Measurements from ENCODE around the gene CCDC69. TPM values are rescaled to one million over a fixed set of nuclear protein-coding genes. Genes with fewer than 3 reads are reported as not detected.
"Not testable (repeated sequence)": the region's sequence is repeated elsewhere in the genome, so short reads cannot be mapped to it uniquely, and the experiment has no call there.

Gene CCDC69
- total and polyA plus RNA-seq, 10 of the 15 experiments (the other 5 are each of a cell fraction or from before 2014, with no cell fraction given), result 13.5 to 106 (median 70.1) TPM

DNA sequence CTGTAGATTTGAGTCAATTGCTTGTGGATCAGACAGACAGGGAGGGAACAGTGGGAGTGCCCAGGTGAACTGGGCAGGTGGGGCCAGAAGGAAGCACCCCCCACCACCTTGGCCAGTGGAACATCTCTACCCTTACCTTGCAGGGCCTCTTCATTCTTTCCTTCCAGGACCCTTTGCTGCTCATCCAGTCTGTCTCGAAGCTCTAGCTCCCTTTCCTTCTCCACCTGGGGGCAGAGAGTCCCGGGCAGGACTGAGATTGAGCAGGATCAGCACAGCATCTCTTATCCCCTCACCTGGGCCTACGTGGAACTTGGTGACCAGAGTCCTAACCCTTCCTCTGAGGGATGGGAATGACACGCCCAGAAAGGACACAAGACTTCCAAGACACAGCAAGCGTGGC lies 25.0 kb downstream of the CCDC69 start:
- H3K9ac ChIP-seq (ENCODE audit: control insufficient read depth, insufficient read depth, low read length), result no peak overlapping the region
- no peaks in the 10 kb centered on the region; the same call in 2 of the 3 replicates for H3K9me3 ChIP-seq (replicated peaks; ENCODE audit: control insufficient read depth, insufficient read depth, low read length)
- ATAC-seq (no peak), DNase-seq (ENCODE audit: low read depth, low spot score) (no peak), FAIRE-seq (no peak)
- no peak overlapping the region for H3K27ac ChIP-seq (ENCODE audit: control insufficient read depth, insufficient read depth)
- H3K79me2 ChIP-seq (ENCODE audit: control insufficient read depth, insufficient read depth, low read length), result no peaks in the 10 kb centered on the region
- H2AFZ ChIP-seq (ENCODE audit: control insufficient read depth, low read depth, low read length), result no peak overlapping the region
- SMC1A ChIA-PET (ENCODE audit: uncharacterized antibody, unreplicated experiment), result interaction anchor here (0.6 to 2.3 kb wide), 8 partner anchors 10 to 239 kb away, joined by 3 to 14 read pairs (median 3); no protein-coding TSS in a partner anchor
- POLR2A ChIA-PET, result interaction anchor here (1.0 to 1.8 kb wide), 4 partner anchors 10 to 75 kb away, joined by 3 to 7 read pairs (median 3); no protein-coding TSS in a partner anchor
- no peak overlapping the region for H3K4me3 ChIP-seq
- intact Hi-C loops (cut with micrococcal nuclease; ENCODE audit: unreplicated experiment), result no loop called here
- H3K36me3 ChIP-seq (ENCODE audit: control insufficient read depth in 2 of 2, insufficient read depth in 2 of 2, low read length in 1 of 2), result peaks cover 6 to 26% of the 10 kb centered on the region in 2 experiments; a peak in 3 of 4 replicates
- peaks cover 22% of the 10 kb centered on the region for H3K4me1 ChIP-seq (ENCODE audit: control insufficient read depth, insufficient read depth, low read length)
- in situ Hi-C loops (cut with MboI), result no loop called here
- WGBS (ENCODE audit: insufficient coverage, insufficient replicate concordance, low lambda C conversion rate, missing lambda C conversion rate), result 87% methylated on average over 5 of the region's 5 CpGs
- BruUV-seq (replicated peaks), result no TSS peak
- H4K20me1 ChIP-seq (ENCODE audit: control insufficient read depth, insufficient read depth), result no peaks in the 10 kb centered on the region
- H3K4me2 ChIP-seq (ENCODE audit: control insufficient read depth, insufficient read depth), result no peak overlapping the region
- RAD21 ChIA-PET (ENCODE audit: unreplicated experiment), result interaction anchor here (0.7 to 2.8 kb wide), 5 partner anchors 9 to 54 kb away, joined by 3 to 24 read pairs (median 4); partner anchors contain the start of gene GM2A
- no peaks in the 10 kb centered on the region for H3K27me3 ChIP-seq (replicated peaks in 1 of 2; ENCODE audit: control insufficient read depth in 2 of 2, insufficient read depth in 2 of 2, low read length in 1 of 2)
- CTCF ChIA-PET, result interaction anchor here (0.6 to 1.0 kb wide), 4 partner anchors 10 to 73 kb away, joined by 3 to 4 read pairs (median 3); no protein-coding TSS in a partner anchor
- TF ChIP-seq PML (IDR thresholded peaks at IDR 0.05; ENCODE audit: low read length) (no peak), SMAD5 (IDR thresholded peaks at IDR 0.05; ENCODE audit: low read depth) (no peak), KAT2A (conservative IDR thresholded peaks at IDR 0.05; ENCODE audit: control insufficient read depth, low read depth, low read length) (no peak), BHLHE40 (IDR thresholded peaks at IDR 0.05; ENCODE audit: borderline replicate concordance in 1 of 2, low read depth in 2 of 2, low read length in 1 of 2) (no peak), SRF (IDR thresholded peaks at IDR 0.05; ENCODE audit: low read depth in 2 of 2, low read length in 2 of 2) (no peak), NFYB (IDR thresholded peaks at IDR 0.05; ENCODE audit: insufficient read depth, low read depth, low read length) (no peak)

GRCh38 chr5:151197291-151197600 lies 26.6 kb downstream of the CCDC69 start:
- in situ Hi-C loops (cut with MboI); H3K4me2 ChIP-seq (ENCODE audit: control insufficient read depth, insufficient read depth); H4K20me1 ChIP-seq (ENCODE audit: control insufficient read depth, insufficient read depth); H3K9me3 ChIP-seq (replicated peaks; ENCODE audit: control insufficient read depth, insufficient read depth, low read length); FAIRE-seq; H3K4me3 ChIP-seq; H3K27ac ChIP-seq (ENCODE audit: control insufficient read depth, insufficient read depth); H2AFZ ChIP-seq (ENCODE audit: control insufficient read depth, low read depth, low read length); H3K27me3 ChIP-seq (replicated peaks in 1 of 2; ENCODE audit: control insufficient read depth in 2 of 2, insufficient read depth in 2 of 2, low read length in 1 of 2); BruUV-seq (replicated peaks); H3K9ac ChIP-seq (ENCODE audit: control insufficient read depth, insufficient read depth, low read length); H3K79me2 ChIP-seq (ENCODE audit: control insufficient read depth, insufficient read depth, low read length); DNase-seq (ENCODE audit: low read depth, low spot score); ATAC-seq: not testable (repeated sequence)
- Histone ChIP-seq H3K4me1 (ENCODE audit: control insufficient read depth, insufficient read depth, low read length) (peaks cover 17% of the 10 kb centered on the region), H3K36me3 (ENCODE audit: control insufficient read depth in 2 of 2, insufficient read depth in 2 of 2, low read length in 1 of 2) (peaks cover 6 to 26% of the 10 kb centered on the region in 2 experiments; a peak in 3 of 4 replicates)
- WGBS (ENCODE audit: insufficient coverage, insufficient replicate concordance, low lambda C conversion rate, missing lambda C conversion rate), result 99% methylated on average over 9 of the region's 9 CpGs
- ChIA-PET SMC1A (ENCODE audit: uncharacterized antibody, unreplicated experiment) (interaction anchor here (0.6 to 2.8 kb wide), 6 partner anchors 14 to 56 kb away, joined by 3 to 18 read pairs (median 6); no protein-coding TSS in a partner anchor), RAD21 (ENCODE audit: unreplicated experiment) (interaction anchor here (1.1 to 2.8 kb wide), 2 partner anchors 15 to 41 kb away, joined by 4 to 24 read pairs; no protein-coding TSS in a partner anchor), CTCF (interaction anchor here (1.4 to 1.5 kb wide), 2 partner anchors 15 to 31 kb away, joined by 3 to 4 read pairs; no protein-coding TSS in a partner anchor), POLR2A (interaction anchor here (1.5 to 2.9 kb wide), 2 partner anchors 15 to 55 kb away, joined by 4 to 20 read pairs; no protein-coding TSS in a partner anchor)
- intact Hi-C loops (cut with micrococcal nuclease; ENCODE audit: unreplicated experiment), result loop anchor here (2.0 kb wide), 1 partner anchor 18 kb away; no protein-coding TSS in a partner anchor

All from GM12878 (cell line).